ENCODE data around the gene G6PC3. TPM values are rescaled to one million over a fixed set of nuclear protein-coding genes. Genes with fewer than 3 reads are reported as not detected.
"Not testable (repeated sequence)": the region's sequence is repeated elsewhere in the genome, so short reads cannot be mapped to it uniquely, and the experiment has no call there.

The G6PC3 gene
- total and polyA plus RNA-seq, 2 donors (not counting 3 experiments of a cell fraction or from before 2014, with no cell fraction given): 78.4 to 194 TPM

DNA sequence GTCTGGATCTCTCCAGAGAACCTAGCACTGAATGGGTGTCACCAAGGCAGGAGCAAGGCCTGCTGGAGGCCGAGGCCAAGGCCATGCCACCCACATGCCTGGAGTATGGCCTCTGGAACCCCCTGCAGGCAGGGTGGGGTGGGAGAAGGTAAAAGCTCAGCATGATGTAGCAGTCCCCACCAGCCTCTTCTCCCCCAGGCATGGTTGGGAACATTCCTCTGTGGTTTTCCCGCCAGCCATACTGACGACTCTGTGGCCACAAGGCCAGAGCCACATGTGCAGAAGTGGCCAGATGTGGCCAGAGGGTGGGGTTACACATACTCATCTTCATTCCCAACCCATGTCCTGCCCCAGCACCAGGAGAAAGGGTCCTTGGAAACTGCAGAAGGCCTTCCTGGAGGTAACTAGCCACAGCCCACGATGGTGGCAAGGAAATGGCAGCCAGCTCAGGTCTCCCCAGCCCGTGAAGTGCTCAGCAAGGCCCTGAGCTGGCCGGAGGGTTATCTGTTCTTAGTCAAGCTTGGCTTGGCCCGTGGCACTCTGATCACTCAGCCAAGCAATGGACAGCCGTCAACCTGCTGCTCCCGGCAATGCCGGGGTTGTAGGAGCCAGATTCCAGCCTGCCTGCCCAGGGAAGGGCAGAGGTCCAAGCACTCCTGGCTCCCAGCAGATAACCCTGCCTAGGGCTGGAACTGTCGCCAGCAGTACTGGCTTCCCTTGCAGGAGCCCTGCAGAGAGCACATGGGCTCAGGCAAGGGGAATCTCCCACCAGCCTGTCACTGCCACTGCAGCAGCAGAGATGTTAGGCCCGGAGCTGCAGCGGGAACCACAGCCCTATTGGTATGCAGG lies 26.8 kb downstream of the G6PC3 start:
- H3K27me3 ChIP-seq (ENCODE audit: control insufficient read depth in 2 of 2, insufficient read depth in 2 of 2, low read length in 2 of 2): no peaks in the 10 kb centered on the region
- no peaks in the 10 kb centered on the region for H3K9me1 ChIP-seq (replicated peaks; ENCODE audit: control insufficient read depth, extremely low read depth, insufficient read depth, low read length)
- H3K79me2 ChIP-seq (ENCODE audit: control insufficient read depth, insufficient read depth, low read length): no peaks in the 10 kb centered on the region
- no peaks in the 10 kb centered on the region for H3K9me3 ChIP-seq (replicated peaks; ENCODE audit: control insufficient read depth, insufficient read depth, low read length)
- TF ChIP-seq, protein P1, sequence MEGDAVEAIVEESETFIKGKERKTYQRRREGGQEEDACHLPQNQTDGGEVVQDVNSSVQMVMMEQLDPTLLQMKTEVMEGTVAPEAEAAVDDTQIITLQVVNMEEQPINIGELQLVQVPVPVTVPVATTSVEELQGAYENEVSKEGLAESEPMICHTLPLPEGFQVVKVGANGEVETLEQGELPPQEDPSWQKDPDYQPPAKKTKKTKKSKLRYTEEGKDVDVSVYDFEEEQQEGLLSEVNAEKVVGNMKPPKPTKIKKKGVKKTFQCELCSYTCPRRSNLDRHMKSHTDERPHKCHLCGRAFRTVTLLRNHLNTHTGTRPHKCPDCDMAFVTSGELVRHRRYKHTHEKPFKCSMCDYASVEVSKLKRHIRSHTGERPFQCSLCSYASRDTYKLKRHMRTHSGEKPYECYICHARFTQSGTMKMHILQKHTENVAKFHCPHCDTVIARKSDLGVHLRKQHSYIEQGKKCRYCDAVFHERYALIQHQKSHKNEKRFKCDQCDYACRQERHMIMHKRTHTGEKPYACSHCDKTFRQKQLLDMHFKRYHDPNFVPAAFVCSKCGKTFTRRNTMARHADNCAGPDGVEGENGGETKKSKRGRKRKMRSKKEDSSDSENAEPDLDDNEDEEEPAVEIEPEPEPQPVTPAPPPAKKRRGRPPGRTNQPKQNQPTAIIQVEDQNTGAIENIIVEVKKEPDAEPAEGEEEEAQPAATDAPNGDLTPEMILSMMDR (IDR thresholded peaks at IDR 0.05; ENCODE audit: extremely low read depth in 1 of 2, insufficient read depth in 1 of 2, low read depth in 1 of 2, low read length in 2 of 2): no peak
- no peak for TF ChIP-seq FOS (IDR thresholded peaks at IDR 0.05; ENCODE audit: borderline replicate concordance, insufficient read depth, low read length)
- no peak for TF ChIP-seq EZH2 (IDR thresholded peaks at IDR 0.05; ENCODE audit: borderline replicate concordance, low read depth, low read length, severe bottlenecking)
- no peak for TF ChIP-seq JUN (IDR thresholded peaks at IDR 0.05; ENCODE audit: borderline replicate concordance, insufficient read depth, insufficient read length, low read depth)
- FAIRE-seq: no peak
- dilution Hi-C loops (cut with MboI; ENCODE audit: extremely low pct_ligation_motif_present, low sequenced_read_pairs): no loop called here
- BruUV-seq (replicated peaks): no TSS peak
- H3K27ac ChIP-seq (ENCODE audit: insufficient read depth, low read depth, low read length): peak overlapping the region; percentile 83
- H3K9ac ChIP-seq (replicated peaks; ENCODE audit: extremely low read depth, insufficient read depth, low read length): peak overlapping the region; percentile 19
- intact Hi-C loops (cut with micrococcal nuclease): no loop called here
- H2AFZ ChIP-seq (ENCODE audit: low read depth, low read length): no peak overlapping the region
- peaks cover 23% of the 10 kb centered on the region for H3K4me1 ChIP-seq (ENCODE audit: control insufficient read depth, extremely low read depth, insufficient read depth, low read length)
- H3K36me3 ChIP-seq (ENCODE audit: control insufficient read depth in 2 of 2, extremely low read depth in 1 of 2, insufficient read depth in 2 of 2, low read length in 2 of 2): peaks cover 0 to 6% of the 10 kb centered on the region in 2 experiments
- ChIA-PET CTCF (interaction anchor here (0.7 to 3.8 kb wide), 7 partner anchors 10 to 56 kb away, joined by 3 to 30 read pairs (median 4); no protein-coding TSS in a partner anchor), POLR2A (no interaction called here)
- H4K20me1 ChIP-seq (replicated peaks; ENCODE audit: control insufficient read depth, extremely low read depth, insufficient read depth, low read length): no peaks in the 10 kb centered on the region
- no peak overlapping the region for H3K4me2 ChIP-seq (ENCODE audit: insufficient read depth, low read length)
- H3K4me3 ChIP-seq (replicated peaks in 1 of 3; ENCODE audit: insufficient read depth in 1 of 3, low read depth in 1 of 3, low read length in 3 of 3): no peak overlapping the region
- DNase-seq (ENCODE audit: low read depth, low spot score): no peak

DNA sequence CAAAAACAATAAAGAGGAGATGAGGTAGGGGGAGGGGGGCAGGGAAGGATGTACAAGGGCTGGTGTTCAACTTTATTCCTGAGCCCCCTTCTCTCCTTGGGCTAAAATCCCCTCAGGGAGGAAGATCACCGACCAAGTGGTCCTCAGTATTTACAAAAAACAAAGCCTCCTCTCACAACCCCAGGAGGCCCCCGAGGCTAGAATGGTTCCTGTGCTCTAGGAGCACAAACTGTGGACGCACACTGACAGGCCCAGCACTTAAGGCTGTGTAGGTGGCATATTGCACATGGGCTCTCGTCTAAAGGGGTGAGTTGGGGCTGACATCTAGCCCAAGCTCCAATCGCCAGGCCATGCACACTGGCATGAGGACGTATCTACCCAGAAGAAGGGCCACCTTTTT lies 31.3 kb downstream of the G6PC3 start:
- DNase-seq (ENCODE audit: low read depth, low spot score); H3K4me2 ChIP-seq (ENCODE audit: insufficient read depth, low read length); FAIRE-seq; H3K27ac ChIP-seq (ENCODE audit: insufficient read depth, low read depth, low read length); BruUV-seq (replicated peaks); H3K79me2 ChIP-seq (ENCODE audit: control insufficient read depth, insufficient read depth, low read length); H3K36me3 ChIP-seq (ENCODE audit: control insufficient read depth in 2 of 2, extremely low read depth in 1 of 2, insufficient read depth in 2 of 2, low read length in 2 of 2); intact Hi-C loops (cut with micrococcal nuclease); H4K20me1 ChIP-seq (replicated peaks; ENCODE audit: control insufficient read depth, extremely low read depth, insufficient read depth, low read length); H3K9ac ChIP-seq (replicated peaks; ENCODE audit: extremely low read depth, insufficient read depth, low read length); H3K4me1 ChIP-seq (ENCODE audit: control insufficient read depth, extremely low read depth, insufficient read depth, low read length); H2AFZ ChIP-seq (ENCODE audit: low read depth, low read length); H3K4me3 ChIP-seq (replicated peaks in 1 of 3; ENCODE audit: insufficient read depth in 1 of 3, low read depth in 1 of 3, low read length in 3 of 3); H3K9me3 ChIP-seq (replicated peaks; ENCODE audit: control insufficient read depth, insufficient read depth, low read length); H3K9me1 ChIP-seq (replicated peaks; ENCODE audit: control insufficient read depth, extremely low read depth, insufficient read depth, low read length); dilution Hi-C loops (cut with MboI; ENCODE audit: extremely low pct_ligation_motif_present, low sequenced_read_pairs); H3K27me3 ChIP-seq (ENCODE audit: control insufficient read depth in 2 of 2, insufficient read depth in 2 of 2, low read length in 2 of 2): not testable (repeated sequence)
- ChIA-PET POLR2A (interaction anchor here (0.6 kb wide), 1 partner anchor 1038 kb away, joined by 3 read pairs; no protein-coding TSS in a partner anchor), CTCF (interaction anchor here (1.2 to 1.6 kb wide), 2 partner anchors 9 to 22 kb away, joined by 3 to 4 read pairs; partner anchors contain the start of gene HDAC5)

Data from endothelial cell of umbilical vein (primary cell).